Fibroblast of lung (primary cell): ENCODE measurements around the gene ENTPD6. TPM values are rescaled to one million over a fixed set of nuclear protein-coding genes. Genes with fewer than 3 reads are reported as not detected.

Source experiments
- DNase-seq, 2 donors: peaks; one replicate each; pipeline versions ENCODE4 v3.0.0 to v3.0.0-alpha.2; 2010; ENCODE audit warnings: low read depth in 2 of 2
- H2AFZ ChIP-seq: 2 replicates; pipeline ENCODE4 v1.5.1; 2012; ENCODE audit warnings: low read length, control low read depth, inconsistent platforms
- H3K27ac ChIP-seq: 2 replicates; pipeline ENCODE4 v1.5.1; 2011; ENCODE audit warnings: low read length, control low read depth; ENCODE audit not compliant: insufficient read depth
- H3K27me3 ChIP-seq: 2 replicates; pipeline ENCODE4 v1.5.1; 2011; ENCODE audit warnings: mild to moderate bottlenecking, low read length; ENCODE audit not compliant: control insufficient read depth, insufficient read depth
- H3K36me3 ChIP-seq: 2 replicates; pipeline ENCODE4 v1.5.1; 2011; ENCODE audit warnings: low read length; ENCODE audit not compliant: control insufficient read depth, insufficient read depth
- H3K4me1 ChIP-seq: 2 replicates; pipeline ENCODE4 v1.5.1; 2011; ENCODE audit warnings: low read length; ENCODE audit not compliant: control insufficient read depth, insufficient read depth; ENCODE audit errors: extremely low read depth
- H3K4me2 ChIP-seq: 2 replicates; pipeline ENCODE4 v1.5.1; 2011; ENCODE audit warnings: low read length, control low read depth; ENCODE audit not compliant: insufficient read depth; ENCODE audit errors: extremely low read depth
- H3K4me3 ChIP-seq, 4 experiments: fragments of 200-600 bp in 1 of 4; sonication (generic) in 1 of 4; replicated peaks in 1 of 4; 2 replicates each; pipeline ENCODE4 v1.5.1; 2011 to 2016; ENCODE audit warnings: low read length in 4 of 4, low read depth in 3 of 4, mild to moderate bottlenecking in 3 of 4, control low read depth in 2 of 4, inconsistent platforms in 1 of 4, mixed read lengths in 1 of 4; ENCODE audit not compliant: insufficient read depth in 1 of 4; ENCODE audit errors: control extremely low read depth in 1 of 4
- H3K79me2 ChIP-seq: 2 replicates; pipeline ENCODE4 v1.5.1; 2012; ENCODE audit warnings: mild to moderate bottlenecking, low read length, inconsistent platforms; ENCODE audit not compliant: control insufficient read depth, insufficient read depth
- H3K9ac ChIP-seq: 2 replicates; pipeline ENCODE4 v1.5.1; 2011; ENCODE audit warnings: mild to moderate bottlenecking, low read length, control low read depth; ENCODE audit not compliant: insufficient read depth
- H3K9me3 ChIP-seq: 2 replicates; pipeline ENCODE4 v1.5.1; 2012; ENCODE audit warnings: low read depth, low read length; ENCODE audit not compliant: control insufficient read depth, insufficient read depth
- H4K20me1 ChIP-seq: 2 replicates; pipeline ENCODE4 v1.5.1; 2011; ENCODE audit warnings: low read length; ENCODE audit not compliant: control insufficient read depth, insufficient read depth; ENCODE audit errors: extremely low read depth
- EZH2 ChIP-seq: IDR thresholded peaks from 2 replicates; pipeline ENCODE4 v1.5.1; 2012; ENCODE audit warnings: low read length, control low read depth, mild to moderate bottlenecking; ENCODE audit errors: missing control alignments
- polyA plus RNA-seq, 2 donors: library from polyadenylated mRNA; depleted of rRNA in 1 of 2; stranded (reverse) in 1 of 2; unstranded in 1 of 2; fragments of >200 nt; gene quantifications; 2 replicates each; pipeline ENCODE4 v1.2.1, GENCODE V29; 2011 to 2012; ENCODE audit warnings: missing spikeins in 1 of 2
- total RNA-seq: library from RNA; depleted of rRNA; stranded (reverse); fragments of >200 nt; gene quantifications from 2 replicates; pipeline ENCODE4 v1.2.1, GENCODE V29; 2014
- TF ChIP-seq, protein P1 (sequence below), 2 donors: IDR thresholded peaks in 1 of 2; conservative IDR thresholded peaks in 1 of 2; 1 replicate in 1 of 2; 2 replicates in 1 of 2; pipeline ENCODE4 v1.5.1; 2011 to 2012; ENCODE audit warnings: low read length in 2 of 2, control low read depth in 1 of 2, inconsistent platforms in 1 of 2, low read depth in 1 of 2, mild to moderate bottlenecking in 1 of 2

ENTPD6 gene
- total and polyA plus RNA-seq, 2 donors (not counting 1 experiment from before 2014, with no cell fraction given): 45.7 to 56.5 TPM

DNA sequence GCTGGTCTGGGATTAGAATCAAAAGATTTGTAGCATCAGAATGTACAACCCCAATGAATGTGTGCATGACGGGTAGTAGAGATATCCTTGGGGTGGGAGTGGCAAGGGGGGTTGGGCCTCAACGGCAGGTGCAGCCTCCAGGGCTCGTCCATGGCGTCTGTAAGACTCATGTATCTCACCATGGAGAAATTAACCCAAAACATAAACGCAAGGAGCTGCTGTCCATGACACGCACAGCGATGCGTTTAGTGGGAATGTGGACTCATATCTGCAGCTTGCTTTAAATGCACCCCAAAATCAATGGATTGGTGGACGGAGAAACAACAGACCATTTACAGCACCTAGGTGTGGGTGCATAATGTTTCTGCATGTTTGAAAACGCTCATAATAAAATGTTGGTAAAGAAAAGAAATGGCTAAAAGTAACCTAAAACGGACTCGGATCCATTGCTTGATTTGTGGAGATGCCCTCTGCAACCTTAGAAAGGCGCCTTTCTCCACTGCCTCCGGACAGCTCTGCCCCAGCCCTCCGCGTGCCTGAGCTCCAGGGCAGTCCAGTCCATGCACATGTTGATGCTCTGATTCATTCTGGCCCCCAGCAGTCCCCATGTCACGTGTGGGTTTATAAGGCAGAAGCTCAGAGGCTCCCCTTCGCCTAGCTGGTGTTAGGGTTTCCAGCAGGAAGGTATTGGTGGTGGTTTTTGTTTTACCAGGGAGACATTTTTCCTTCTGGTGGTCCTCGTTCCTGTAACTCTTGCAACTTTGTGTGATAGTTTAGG lies 76.9 kb downstream of the ENTPD6 start:
- no peaks in the 10 kb centered on the region for H3K79me2 ChIP-seq
- no peak overlapping the region for H3K9ac ChIP-seq
- no peaks in the 10 kb centered on the region for H4K20me1 ChIP-seq
- no peaks in the 10 kb centered on the region for H3K27me3 ChIP-seq
- no peaks in the 10 kb centered on the region for H3K9me3 ChIP-seq
- H3K4me3 ChIP-seq: no peak overlapping the region
- H2AFZ ChIP-seq: no peak overlapping the region
- no peak overlapping the region for H3K4me2 ChIP-seq
- H3K27ac ChIP-seq: no peak overlapping the region
- H3K36me3 ChIP-seq: peaks cover 24% of the 10 kb centered on the region
- TF ChIP-seq, protein P1, sequence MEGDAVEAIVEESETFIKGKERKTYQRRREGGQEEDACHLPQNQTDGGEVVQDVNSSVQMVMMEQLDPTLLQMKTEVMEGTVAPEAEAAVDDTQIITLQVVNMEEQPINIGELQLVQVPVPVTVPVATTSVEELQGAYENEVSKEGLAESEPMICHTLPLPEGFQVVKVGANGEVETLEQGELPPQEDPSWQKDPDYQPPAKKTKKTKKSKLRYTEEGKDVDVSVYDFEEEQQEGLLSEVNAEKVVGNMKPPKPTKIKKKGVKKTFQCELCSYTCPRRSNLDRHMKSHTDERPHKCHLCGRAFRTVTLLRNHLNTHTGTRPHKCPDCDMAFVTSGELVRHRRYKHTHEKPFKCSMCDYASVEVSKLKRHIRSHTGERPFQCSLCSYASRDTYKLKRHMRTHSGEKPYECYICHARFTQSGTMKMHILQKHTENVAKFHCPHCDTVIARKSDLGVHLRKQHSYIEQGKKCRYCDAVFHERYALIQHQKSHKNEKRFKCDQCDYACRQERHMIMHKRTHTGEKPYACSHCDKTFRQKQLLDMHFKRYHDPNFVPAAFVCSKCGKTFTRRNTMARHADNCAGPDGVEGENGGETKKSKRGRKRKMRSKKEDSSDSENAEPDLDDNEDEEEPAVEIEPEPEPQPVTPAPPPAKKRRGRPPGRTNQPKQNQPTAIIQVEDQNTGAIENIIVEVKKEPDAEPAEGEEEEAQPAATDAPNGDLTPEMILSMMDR (conservative IDR thresholded peaks at IDR 0.05 in 1 of 2, IDR thresholded peaks at IDR 0.05 in 1 of 2; ENCODE audit: low read depth in 1 of 2, low read length in 2 of 2): no peak
- TF ChIP-seq EZH2: no peak
- H3K4me1 ChIP-seq: no peaks in the 10 kb centered on the region
- no peak for DNase-seq

DNA sequence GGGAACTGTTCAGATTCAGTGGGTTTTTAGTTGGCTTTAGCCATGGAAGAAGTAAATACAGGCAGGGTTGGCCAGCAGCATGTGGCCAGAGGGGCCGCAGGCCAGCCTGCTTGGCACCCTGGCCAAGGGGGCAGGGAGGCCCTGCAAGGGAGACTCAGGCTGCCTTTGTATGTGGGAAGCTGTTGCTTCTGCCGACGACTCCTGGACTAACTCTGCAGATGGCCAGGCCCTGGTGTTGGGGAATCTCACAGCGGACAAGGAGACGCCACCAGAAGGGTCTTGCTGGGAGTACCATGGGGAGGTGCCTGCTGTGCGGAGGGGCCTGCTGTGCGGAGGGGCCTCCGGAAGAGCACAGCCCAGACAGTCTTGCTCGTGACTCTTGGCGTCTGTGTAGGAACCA lies 77.5 kb downstream of the ENTPD6 start:
- Histone ChIP-seq H3K4me1 (no peaks in the 10 kb centered on the region), H3K9me3 (no peaks in the 10 kb centered on the region), H3K27ac (no peak overlapping the region), H3K27me3 (no peaks in the 10 kb centered on the region), H4K20me1 (no peaks in the 10 kb centered on the region), H3K4me3 (no peak overlapping the region), H2AFZ (no peak overlapping the region), H3K4me2 (no peak overlapping the region), H3K36me3 (peaks cover 24% of the 10 kb centered on the region), H3K9ac (no peak overlapping the region), H3K79me2 (no peaks in the 10 kb centered on the region)
- TF ChIP-seq EZH2: no peak
- TF ChIP-seq, protein P1 (conservative IDR thresholded peaks at IDR 0.05 in 1 of 2, IDR thresholded peaks at IDR 0.05 in 1 of 2; ENCODE audit: low read depth in 1 of 2, low read length in 2 of 2): no peak
- DNase-seq: no peak

DNA sequence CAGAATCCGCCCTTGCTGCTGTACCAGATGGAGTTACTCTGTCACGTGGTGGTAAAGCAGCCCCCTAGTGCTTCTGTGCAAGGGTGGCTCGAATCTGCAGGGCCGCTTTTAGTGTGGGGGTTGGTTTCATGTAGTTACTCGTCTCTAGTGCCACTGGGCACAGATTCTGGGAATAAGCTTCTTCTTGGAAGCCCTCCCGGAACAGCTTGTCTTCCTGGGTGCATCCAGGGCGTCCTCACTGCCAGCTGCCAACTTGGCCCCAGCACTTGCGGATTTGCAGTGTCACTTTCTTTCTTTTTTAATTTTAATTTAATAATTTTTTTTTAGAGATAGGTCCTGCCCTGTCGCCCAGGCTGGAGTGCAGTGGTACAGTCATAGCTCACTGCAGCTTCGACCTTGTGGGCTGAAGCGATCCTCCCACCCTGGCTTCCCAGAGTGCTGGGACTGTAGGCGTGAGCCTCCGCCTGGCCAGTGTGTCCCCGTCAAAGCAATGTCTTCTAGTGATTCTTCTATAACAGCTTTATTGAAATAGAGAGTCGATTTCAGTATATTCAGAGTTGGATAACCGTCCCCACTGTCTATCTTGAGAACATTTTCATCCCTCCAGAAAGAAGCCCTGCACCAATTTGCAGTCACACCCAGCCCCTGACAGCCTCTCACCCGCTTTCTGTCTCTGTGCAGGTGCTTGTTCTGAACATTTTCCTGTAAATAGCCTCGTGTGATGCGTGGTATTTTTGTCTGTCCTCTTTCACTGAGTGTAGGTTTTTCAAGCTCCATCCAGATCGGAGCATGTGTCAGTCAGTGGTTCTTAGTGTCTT lies 78.2 kb downstream of the ENTPD6 start:
- H3K4me2 ChIP-seq: no peak overlapping the region
- H3K27ac ChIP-seq: no peak overlapping the region
- H3K79me2 ChIP-seq: no peaks in the 10 kb centered on the region
- no peak overlapping the region for H2AFZ ChIP-seq
- H3K9me3 ChIP-seq: no peaks in the 10 kb centered on the region
- no peak overlapping the region for H3K4me3 ChIP-seq
- H3K4me1 ChIP-seq: no peaks in the 10 kb centered on the region
- peaks cover 24% of the 10 kb centered on the region for H3K36me3 ChIP-seq
- no peak overlapping the region for H3K9ac ChIP-seq
- DNase-seq: no peak
- H3K27me3 ChIP-seq: no peaks in the 10 kb centered on the region
- no peaks in the 10 kb centered on the region for H4K20me1 ChIP-seq
- TF ChIP-seq EZH2: no peak
- TF ChIP-seq, protein P1 (conservative IDR thresholded peaks at IDR 0.05 in 1 of 2, IDR thresholded peaks at IDR 0.05 in 1 of 2; ENCODE audit: low read depth in 1 of 2, low read length in 2 of 2): no peak
